ENCODE results near the gene NFIC. TPM values are rescaled to one million over a fixed set of nuclear protein-coding genes. Genes with fewer than 3 reads are reported as not detected.
"Not testable (repeated sequence)": the region's sequence is repeated elsewhere in the genome, so short reads cannot be mapped to it uniquely, and the experiment has no call there.

NFIC gene
- total RNA-seq, 2 donors from 2014 or later, result 42.0 to 71.3 TPM

DNA sequence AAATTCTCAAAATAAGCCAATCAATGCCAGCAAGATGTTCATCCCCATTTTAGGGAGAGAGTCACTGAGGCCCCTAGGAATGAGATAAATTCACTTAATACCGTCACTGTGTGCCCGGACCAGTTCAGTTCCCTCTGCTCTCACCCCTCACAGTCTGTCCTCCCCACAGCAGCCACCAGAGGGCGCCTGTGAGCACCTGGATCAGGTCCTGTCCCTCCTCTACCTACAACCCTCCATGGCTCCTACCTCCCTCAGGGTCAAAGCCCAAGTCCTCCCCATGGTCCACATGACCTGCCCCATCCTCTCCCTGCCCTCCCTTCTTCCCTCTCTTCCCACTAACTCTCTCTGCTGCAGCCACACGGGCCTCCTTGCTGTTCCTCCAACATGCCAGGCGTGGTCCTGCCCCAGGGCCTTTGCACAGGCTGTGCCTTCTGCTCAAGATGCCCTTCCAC is 42.0 kb upstream of the NFIC start:
- no peak overlapping the region for H3K9ac ChIP-seq (ENCODE audit: low read depth in 2 of 2, low read length in 2 of 2)
- H3K9me3 ChIP-seq, result no peaks in the 10 kb centered on the region
- H3K4me1 ChIP-seq, result no peaks in the 10 kb centered on the region
- intact Hi-C loops (cut with DNase I), result loop anchor here (2.0 kb wide), 1 partner anchor 150 kb away; no protein-coding TSS in a partner anchor
- H3K4me3 ChIP-seq, result no peak overlapping the region
- H3K36me3 ChIP-seq, result no peaks in the 10 kb centered on the region
- TF ChIP-seq, protein P1, sequence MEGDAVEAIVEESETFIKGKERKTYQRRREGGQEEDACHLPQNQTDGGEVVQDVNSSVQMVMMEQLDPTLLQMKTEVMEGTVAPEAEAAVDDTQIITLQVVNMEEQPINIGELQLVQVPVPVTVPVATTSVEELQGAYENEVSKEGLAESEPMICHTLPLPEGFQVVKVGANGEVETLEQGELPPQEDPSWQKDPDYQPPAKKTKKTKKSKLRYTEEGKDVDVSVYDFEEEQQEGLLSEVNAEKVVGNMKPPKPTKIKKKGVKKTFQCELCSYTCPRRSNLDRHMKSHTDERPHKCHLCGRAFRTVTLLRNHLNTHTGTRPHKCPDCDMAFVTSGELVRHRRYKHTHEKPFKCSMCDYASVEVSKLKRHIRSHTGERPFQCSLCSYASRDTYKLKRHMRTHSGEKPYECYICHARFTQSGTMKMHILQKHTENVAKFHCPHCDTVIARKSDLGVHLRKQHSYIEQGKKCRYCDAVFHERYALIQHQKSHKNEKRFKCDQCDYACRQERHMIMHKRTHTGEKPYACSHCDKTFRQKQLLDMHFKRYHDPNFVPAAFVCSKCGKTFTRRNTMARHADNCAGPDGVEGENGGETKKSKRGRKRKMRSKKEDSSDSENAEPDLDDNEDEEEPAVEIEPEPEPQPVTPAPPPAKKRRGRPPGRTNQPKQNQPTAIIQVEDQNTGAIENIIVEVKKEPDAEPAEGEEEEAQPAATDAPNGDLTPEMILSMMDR (IDR thresholded peaks at IDR 0.05), result peak; percentile 58
- H3K27me3 ChIP-seq, result no peaks in the 10 kb centered on the region
- peak; percentile 78 for DNase-seq
- no peak overlapping the region for H3K27ac ChIP-seq

DNA sequence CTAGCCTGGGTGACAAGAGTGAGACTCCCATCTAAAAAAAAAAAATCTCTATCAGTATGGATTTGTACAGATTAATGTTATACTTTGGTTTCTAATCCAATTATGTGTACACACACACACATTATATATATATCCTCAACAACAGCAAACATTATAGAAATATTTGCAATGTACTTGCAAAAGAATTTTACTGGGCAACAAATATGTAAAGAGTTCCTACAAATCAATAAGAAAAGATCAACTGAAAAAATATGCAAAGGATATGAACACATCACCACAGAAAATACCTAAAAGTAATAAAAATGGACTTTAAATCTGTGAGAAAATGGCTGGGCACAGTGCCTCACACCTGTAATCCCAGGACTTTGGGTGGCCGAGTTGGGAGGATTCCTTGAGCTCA is 40.9 kb upstream of the NFIC start:
- intact Hi-C loops (cut with DNase I), result loop anchor here (2.0 kb wide), 1 partner anchor 149 kb away; no protein-coding TSS in a partner anchor

DNA sequence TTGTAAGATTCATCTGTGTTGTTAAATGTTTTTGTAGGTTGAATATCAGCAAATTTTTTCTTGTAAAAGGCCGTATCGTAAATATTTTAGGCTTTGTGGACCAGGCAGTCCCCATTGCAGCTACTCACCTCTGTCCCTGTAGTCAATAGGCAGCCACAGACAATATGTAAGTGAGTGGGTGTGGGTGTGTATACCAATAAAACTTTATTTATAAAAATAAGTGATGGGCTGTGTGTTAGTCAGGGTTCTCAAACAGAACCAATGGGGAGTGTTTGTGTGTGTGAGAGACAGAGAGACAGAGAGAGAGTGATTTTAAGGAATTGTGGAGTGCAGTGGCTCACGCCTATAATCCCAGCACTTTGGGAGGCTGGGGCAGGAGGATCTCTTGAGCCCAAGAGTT is 37.6 kb upstream of the NFIC start:
- intact Hi-C loops (cut with DNase I), result loop anchor here (2.0 kb wide), 1 partner anchor 106 kb away; no protein-coding TSS in a partner anchor
- H3K4me3 ChIP-seq, result no peak overlapping the region
- H3K4me1 ChIP-seq, result no peaks in the 10 kb centered on the region
- no peak overlapping the region for H3K27ac ChIP-seq
- no peaks in the 10 kb centered on the region for H3K9me3 ChIP-seq
- no peak overlapping the region for H3K9ac ChIP-seq (ENCODE audit: low read depth in 2 of 2, low read length in 2 of 2)
- no peaks in the 10 kb centered on the region for H3K36me3 ChIP-seq
- no peaks in the 10 kb centered on the region for H3K27me3 ChIP-seq
- DNase-seq, result no peak
- TF ChIP-seq, protein P1 (IDR thresholded peaks at IDR 0.05), result no peak

More for the DNA sequence above, 40.9 kb upstream of the NFIC start:
- H3K27me3 ChIP-seq, result no peaks in the 10 kb centered on the region
- TF ChIP-seq, protein P1 (IDR thresholded peaks at IDR 0.05), result no peak
- H3K27ac ChIP-seq, result no peak overlapping the region
- H3K4me3 ChIP-seq, result no peak overlapping the region
- DNase-seq, result no peak
- H3K4me1 ChIP-seq, result no peaks in the 10 kb centered on the region
- no peak overlapping the region for H3K9ac ChIP-seq (ENCODE audit: low read depth in 2 of 2, low read length in 2 of 2)
- H3K36me3 ChIP-seq, result no peaks in the 10 kb centered on the region
- H3K9me3 ChIP-seq, result no peaks in the 10 kb centered on the region

DNA sequence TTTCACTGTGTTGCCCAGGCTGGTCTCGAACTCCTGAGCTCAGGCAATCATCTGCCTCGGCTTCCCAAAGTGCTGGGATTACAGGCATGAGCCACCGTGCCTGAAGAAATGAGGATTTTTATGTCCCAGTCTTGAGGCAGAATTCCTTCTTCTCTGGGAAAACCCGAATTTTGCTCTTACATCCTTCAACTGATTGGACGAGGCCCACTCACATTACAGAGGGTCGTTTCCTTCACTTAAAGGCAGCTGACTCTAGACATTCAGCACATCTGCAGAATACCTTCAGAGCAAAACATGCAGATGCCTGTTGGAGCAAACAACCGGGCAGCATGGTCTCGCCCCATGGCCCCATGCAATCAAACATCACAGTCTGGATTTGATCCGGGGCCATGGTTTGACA is 36.3 kb upstream of the NFIC start:
- H3K4me3 ChIP-seq, result no peak overlapping the region
- TF ChIP-seq, protein P1 (IDR thresholded peaks at IDR 0.05), result no peak
- H3K27me3 ChIP-seq, result no peaks in the 10 kb centered on the region
- DNase-seq, result no peak
- no peaks in the 10 kb centered on the region for H3K36me3 ChIP-seq
- no peak overlapping the region for H3K9ac ChIP-seq (ENCODE audit: low read depth in 2 of 2, low read length in 2 of 2)
- no peaks in the 10 kb centered on the region for H3K4me1 ChIP-seq
- H3K27ac ChIP-seq, result no peak overlapping the region
- no peaks in the 10 kb centered on the region for H3K9me3 ChIP-seq
- intact Hi-C loops (cut with DNase I), result no loop called here

DNA sequence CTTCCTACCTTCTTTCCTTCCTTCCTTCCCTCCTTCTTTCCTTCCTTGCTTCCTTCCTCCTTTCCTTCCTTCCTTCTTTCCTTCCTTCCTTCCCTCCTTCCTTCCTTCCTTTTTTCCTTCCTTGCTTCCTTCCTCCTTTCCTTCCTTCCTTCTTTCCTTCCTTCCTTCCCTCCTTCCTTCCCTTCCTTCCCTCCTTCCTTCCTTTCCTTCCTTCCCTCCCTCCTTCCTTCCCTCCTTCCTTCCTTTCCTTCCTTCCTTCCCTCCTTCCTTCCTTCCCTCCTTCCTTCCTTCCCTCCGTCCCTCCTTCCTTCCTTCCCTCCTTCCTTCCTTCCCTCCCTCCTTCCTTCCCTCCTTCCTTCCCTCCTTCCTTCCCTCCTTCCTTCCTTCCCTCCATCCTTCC is 34.2 kb upstream of the NFIC start:
- H3K4me3 ChIP-seq; H3K9me3 ChIP-seq; DNase-seq; intact Hi-C loops (cut with DNase I); H3K36me3 ChIP-seq; H3K27me3 ChIP-seq; H3K27ac ChIP-seq; H3K9ac ChIP-seq (ENCODE audit: low read depth in 2 of 2, low read length in 2 of 2): not testable (repeated sequence)
- peaks cover 20% of the 10 kb centered on the region for H3K4me1 ChIP-seq

DNA sequence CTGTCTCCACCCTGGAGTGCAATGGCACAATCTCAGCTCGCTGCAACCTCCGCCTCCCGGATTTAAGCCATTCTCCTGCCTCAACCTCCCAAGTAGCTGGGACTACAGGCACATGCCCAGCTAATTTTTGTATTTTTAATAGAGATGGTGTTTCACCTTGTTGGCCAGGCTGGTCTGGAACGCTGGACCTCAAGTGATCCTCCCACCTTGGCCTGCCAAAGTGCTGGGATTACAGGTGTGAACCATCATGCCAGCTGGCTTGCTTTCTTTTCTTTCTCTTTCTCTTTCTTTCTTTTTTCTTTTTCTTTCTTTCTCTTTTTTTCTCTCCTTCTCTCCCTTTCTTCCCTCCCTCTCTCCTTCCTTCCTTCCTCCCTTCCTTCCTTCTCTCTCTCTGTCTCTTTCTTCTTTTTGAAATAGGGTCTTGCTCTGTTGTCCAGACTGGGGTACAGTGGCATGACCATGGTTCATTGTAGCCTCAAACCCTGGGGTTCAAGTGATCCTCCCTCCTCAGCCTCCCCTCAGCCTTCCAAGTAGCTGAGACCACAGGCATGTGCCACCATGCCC is 33.3 kb upstream of the NFIC start:
- H3K4me1 ChIP-seq, result peaks cover 26% of the 10 kb centered on the region
- no peaks in the 10 kb centered on the region for H3K9me3 ChIP-seq
- H3K4me3 ChIP-seq, result no peak overlapping the region
- no peak overlapping the region for H3K27ac ChIP-seq
- no peaks in the 10 kb centered on the region for H3K36me3 ChIP-seq
- no peaks in the 10 kb centered on the region for H3K27me3 ChIP-seq
- intact Hi-C loops (cut with DNase I), result no loop called here
- DNase-seq, result no peak
- TF ChIP-seq, protein P1 (IDR thresholded peaks at IDR 0.05), result no peak
- no peak overlapping the region for H3K9ac ChIP-seq (ENCODE audit: low read depth in 2 of 2, low read length in 2 of 2)

Measured in colonic mucosa (tissue), 4 donors.